ENCODE measurements around the gene PTPRD.

The PTPRD gene

DNA sequence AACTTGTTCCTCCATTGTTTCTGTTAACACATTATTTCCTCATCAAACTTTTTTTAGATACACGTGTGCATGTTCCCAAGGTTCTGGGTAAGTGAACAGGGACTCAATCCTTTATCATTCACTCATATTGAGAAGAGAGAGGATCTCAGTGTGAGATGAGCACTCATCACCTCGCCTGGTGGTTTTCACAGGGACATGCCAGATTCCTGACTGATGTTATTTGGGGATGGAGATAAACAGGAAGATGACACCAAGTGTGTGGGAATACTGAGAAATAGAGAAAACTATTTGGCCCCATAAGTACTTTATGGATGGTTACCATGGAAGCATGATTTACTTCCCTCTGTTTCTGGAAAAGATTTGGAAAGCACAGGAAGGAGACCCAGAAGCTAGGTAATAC lies 2279.9 kb downstream of the PTPRD start:
- in situ Hi-C loops (cut with MboI; ENCODE audit: low sequenced_read_pairs) = no loop called here

DNA sequence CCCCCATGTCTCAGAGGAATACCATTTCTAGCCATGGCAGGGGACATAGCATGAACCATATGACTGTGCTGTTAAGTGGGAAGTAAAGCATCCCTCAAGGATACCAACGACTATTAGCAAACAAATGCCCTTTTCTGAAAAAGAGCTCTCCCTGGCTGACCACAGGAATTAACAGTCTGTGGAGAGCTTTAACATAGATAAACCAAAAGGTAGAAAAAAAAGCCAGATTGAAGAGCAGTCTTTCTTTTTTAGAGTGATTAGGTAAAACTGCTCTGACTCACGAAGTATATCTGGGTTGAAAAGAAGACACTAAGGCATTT lies 2280.5 kb downstream of the PTPRD start:
- in situ Hi-C loops (cut with MboI; ENCODE audit: low sequenced_read_pairs) = no loop called here

DNA sequence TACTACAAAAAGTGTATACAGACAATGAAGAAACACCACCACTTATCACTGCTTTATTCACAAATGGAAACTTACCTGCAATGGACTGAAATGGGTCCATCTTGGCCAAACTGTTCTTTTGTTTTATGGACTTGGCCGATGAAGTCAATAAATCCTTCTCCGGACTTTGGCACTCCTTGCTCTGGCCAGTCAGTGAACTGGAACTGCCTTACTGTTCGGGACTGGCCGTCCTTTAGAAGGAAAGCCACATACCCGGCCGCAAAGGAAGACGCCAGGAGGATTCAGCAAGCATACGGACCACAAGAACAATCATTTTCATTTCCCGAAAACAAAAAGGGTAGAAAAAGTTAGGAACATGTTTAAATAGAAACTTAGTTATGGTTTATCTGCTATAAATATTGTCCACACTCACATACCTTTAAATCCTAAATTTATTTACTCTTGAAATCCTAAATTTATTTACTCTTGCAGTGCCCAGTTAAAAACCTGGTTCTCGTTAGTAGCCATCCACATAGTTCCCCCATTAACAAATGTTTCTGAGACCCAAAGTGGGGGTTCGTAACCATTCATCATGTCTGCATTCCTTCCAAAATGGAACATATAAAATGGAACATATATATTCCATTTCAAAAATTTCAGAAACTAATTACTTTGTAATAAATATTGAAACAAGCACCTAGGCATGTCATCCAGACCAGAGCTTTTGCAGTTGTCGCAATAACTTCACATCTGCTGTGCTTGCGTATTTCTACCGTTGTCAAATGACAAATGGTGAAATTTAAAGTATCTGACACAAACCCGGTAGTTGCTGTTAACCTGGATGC lies 2281.1 kb downstream of the PTPRD start:
- in situ Hi-C loops (cut with MboI; ENCODE audit: low sequenced_read_pairs) = no loop called here

DNA sequence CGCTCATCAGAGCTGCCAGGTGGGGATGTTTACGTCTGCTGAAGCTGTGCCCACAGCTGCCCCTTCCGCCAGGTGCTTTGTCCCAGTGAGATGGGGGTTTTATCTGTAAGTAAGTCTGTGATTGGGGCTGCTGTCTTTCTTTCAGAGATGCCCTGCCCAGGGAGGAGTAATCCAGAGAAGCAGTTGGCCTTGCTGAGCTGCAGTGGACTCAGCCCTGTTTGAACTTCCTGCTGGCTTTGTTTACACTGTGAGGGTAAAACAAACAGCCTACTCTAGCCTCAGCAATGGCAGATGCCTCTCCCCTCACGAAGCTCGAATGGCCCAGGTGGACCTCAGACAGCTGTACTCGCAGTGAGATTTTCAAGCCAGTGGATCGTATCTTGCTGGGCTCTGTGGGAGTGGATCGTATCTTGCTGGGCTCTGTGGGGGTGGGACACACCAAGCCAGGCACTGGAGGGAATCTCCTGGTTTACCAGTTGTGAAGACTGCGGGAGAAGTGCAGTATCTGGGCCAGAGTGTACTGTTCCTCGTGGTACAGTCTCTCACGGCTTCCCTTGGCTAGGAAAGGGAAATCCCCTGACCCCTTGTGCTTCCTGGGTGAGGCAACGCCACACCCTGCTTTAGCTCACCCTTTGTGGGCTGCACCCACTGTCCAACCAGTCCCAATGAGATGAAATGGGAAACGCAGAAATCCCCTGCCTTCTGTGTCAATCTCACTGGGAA lies 2283.1 kb downstream of the PTPRD start:
- in situ Hi-C loops (cut with MboI; ENCODE audit: low sequenced_read_pairs) = no loop called here

DNA sequence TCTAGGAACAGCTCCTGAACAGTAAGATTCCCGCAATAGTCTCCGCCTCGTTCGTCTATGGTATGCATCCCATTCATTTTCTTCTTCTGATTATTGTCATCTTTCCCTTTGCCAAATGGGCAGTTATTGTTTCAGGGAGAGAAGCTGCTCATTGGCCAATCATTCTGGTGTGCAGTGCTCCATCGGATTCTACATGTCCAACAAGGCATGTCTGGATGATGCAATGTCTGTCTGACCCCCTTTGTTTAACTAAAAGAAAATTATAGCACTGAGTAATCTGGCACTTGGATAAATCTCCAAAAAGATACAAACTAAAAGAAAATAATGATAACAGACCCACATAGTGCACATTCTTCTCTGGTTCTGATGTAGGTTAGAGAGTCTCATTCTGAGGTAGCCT lies 2297.6 kb downstream of the PTPRD start:
- in situ Hi-C loops (cut with MboI; ENCODE audit: low sequenced_read_pairs) = no loop called here

DNA sequence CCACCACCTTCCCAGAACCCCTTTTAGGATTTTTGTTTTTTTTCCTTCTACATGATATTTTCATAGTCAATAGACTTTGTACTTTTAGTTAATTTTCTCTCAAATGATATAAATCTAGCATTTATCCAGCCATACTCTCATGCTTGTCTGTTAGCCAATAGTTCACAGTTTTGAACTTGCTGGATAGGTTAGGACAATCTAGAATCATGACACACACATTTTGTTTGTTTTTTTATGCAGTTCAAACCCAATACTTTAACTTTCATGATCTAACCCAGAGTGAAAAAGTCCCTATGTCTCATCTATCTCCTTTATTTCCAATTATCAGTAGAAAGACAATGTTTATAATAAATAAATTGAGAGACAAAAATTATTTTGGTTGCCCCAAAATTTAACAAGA lies 2303.5 kb downstream of the PTPRD start:
- in situ Hi-C loops (cut with MboI; ENCODE audit: low sequenced_read_pairs) = no loop called here

DNA sequence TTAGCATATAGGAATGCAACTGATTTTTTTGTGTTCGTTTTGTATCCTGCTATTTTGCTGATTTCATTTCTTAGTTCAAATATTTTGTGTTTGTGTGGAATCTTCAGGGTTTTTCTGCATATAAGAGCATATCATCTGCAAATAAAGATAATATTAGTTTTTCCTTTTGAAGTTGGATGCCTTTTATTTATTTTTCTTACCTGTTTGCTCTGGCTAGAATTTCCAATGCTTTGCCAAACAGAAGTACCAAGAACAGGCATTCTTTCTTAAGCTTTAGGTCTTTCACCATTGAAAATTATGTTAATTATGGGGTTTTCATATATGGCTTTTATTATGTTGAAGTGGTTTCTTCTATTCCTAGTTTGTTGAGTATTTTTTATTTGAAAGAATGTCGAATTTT lies 2308.1 kb downstream of the PTPRD start:
- in situ Hi-C loops (cut with MboI; ENCODE audit: low sequenced_read_pairs) = no loop called here

DNA sequence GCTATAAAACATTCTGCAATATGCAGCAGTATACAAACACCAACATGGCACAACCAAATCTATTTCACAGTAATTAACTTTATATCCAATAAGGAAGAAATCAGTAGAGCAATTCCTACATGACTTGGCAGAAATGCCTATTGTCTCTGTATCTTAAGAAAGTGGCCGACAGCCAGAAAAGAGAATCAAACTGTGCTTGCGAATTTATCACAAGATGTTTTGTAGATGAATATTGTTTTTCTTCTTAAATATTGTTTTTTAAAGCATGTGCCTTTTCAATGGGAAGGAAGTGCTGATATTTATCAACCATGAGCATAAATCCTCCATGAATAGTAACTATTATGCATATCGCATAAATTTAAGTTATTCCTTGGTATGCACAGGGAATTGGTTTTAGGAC lies 2311.5 kb downstream of the PTPRD start:
- in situ Hi-C loops (cut with MboI; ENCODE audit: low sequenced_read_pairs) = no loop called here

DNA sequence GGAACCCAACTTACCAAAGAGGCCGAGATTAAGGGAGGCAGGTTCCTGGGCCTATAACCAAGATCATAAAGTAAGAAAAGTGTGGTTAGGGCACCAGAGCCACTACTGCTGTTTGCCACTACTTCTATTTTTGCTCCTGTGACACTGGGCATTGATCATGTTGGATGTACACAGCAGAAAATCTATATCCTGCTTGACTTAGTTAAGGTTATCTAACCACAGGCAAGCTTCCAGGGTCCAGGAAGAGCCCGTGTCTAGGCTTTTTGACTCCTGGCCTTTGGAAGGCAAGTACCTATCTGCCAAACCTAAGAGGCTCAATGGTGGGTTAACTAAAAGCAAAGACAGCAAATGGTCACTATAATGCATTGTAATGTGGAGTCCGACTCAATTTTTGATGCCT lies 2315.8 kb downstream of the PTPRD start:
- in situ Hi-C loops (cut with MboI; ENCODE audit: low sequenced_read_pairs) = no loop called here

GRCh38 chr9:8292657-8293056 lies 2320.1 kb downstream of the PTPRD start:
- in situ Hi-C loops (cut with MboI; ENCODE audit: low sequenced_read_pairs) = no loop called here

- in situ Hi-C loops (cut with MboI; ENCODE audit: low sequenced_read_pairs) = no loop called here
Measured at GRCh38 chr9:8289681-8290080, 2323.1 kb downstream of the PTPRD start.

GRCh38 chr9:8287970-8288369 lies 2324.8 kb downstream of the PTPRD start:
- in situ Hi-C loops (cut with MboI; ENCODE audit: low sequenced_read_pairs) = no loop called here

DNA sequence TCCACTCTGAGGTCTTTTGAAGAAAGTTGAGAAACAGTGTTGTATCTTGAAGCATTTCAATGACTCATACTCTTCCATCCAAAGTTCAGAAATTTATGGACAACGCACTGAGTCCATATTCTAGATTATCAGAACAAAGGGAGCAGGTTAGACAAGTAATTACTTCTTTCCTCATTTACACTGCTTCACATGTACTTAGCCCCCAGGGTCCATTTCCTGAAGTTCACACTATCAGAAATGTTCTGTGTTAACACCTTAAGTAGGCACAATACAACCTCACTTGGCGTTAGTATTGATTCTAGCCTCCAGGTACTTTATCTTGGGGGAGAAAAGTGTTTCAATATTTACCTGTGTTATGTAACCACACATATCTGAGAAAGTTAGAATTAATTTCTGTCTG lies 2325.3 kb downstream of the PTPRD start:
- in situ Hi-C loops (cut with MboI; ENCODE audit: low sequenced_read_pairs) = no loop called here

- in situ Hi-C loops (cut with MboI; ENCODE audit: low sequenced_read_pairs) = no loop called here
Measured at GRCh38 chr9:8284884-8285283, 2327.9 kb downstream of the PTPRD start.

DNA sequence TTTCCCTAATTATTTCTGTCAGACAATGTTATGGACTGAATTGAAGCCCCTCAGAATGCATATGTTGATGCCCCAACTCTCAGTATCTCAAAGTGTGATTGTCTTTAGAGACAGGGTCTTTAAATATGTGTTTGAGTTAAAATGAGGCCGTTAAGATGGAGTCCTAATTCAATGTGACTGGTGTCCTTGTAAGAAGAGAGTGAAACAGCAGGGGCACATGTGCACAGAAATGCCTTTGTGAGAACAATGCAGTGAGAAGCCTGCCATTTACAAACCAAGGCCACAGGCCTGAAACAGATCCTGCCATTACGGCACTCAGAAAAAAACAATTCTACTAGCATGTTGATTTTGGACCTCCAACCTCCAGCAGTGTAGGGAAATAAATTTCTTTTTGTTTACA lies 2330.3 kb downstream of the PTPRD start:
- in situ Hi-C loops (cut with MboI; ENCODE audit: low sequenced_read_pairs) = no loop called here

GRCh38 chr9:8280811-8281210 lies 2332.0 kb downstream of the PTPRD start:
- in situ Hi-C loops (cut with MboI; ENCODE audit: low sequenced_read_pairs) = no loop called here

GRCh38 chr9:8278048-8278447 lies 2334.8 kb downstream of the PTPRD start:
- in situ Hi-C loops (cut with MboI; ENCODE audit: low sequenced_read_pairs) = no loop called here

- in situ Hi-C loops (cut with MboI; ENCODE audit: low sequenced_read_pairs) = no loop called here
Measured at GRCh38 chr9:8270235-8270634, 2342.6 kb downstream of the PTPRD start.

DNA sequence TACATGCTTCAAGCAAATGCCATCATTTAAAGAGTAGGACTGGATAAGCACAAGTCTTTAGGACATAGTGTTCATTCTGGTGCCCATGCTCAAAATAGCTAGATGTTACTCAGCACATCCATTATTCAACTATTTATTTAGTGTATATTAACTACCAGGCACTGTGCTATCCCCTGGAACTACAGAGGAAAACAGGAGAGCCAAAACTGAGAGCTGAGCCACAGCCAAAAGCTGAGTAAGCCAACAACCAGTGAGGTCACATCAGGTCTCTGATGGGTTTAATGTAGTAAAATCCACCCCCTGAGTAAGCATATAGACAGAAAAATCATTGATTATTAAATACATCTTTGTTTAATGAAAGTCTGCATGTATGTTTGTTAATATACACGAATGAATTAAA lies 2343.9 kb downstream of the PTPRD start:
- in situ Hi-C loops (cut with MboI; ENCODE audit: low sequenced_read_pairs) = no loop called here

- in situ Hi-C loops (cut with MboI; ENCODE audit: low sequenced_read_pairs) = no loop called here
Measured at GRCh38 chr9:8268216-8268878, 2344.5 kb downstream of the PTPRD start.

DNA sequence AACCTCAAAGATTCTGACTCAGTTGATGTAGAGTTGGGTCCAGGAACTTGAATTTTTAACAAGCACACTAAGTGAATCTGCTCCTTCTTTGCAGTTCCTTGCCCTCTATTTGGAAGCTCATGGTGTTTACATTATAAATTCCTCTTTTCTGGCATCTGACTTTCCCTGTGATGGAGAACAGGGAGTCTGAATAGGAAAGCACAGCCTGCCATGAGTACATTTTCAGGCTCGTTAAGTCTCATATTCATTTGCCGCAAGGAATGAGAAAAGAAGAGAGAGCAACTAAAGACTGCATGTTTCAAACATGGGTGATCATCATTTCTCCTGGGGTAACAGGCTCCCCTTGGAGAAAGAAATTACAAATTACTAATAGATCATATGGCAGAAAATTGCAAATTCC lies 2345.2 kb downstream of the PTPRD start:
- in situ Hi-C loops (cut with MboI; ENCODE audit: low sequenced_read_pairs) = no loop called here

GRCh38 chr9:8266861-8267260 lies 2345.9 kb downstream of the PTPRD start:
- in situ Hi-C loops (cut with MboI; ENCODE audit: low sequenced_read_pairs) = no loop called here

All from HL-60/S4 treated with phorbol 12-myristate 13-acetate at 8.2 ng/mL for 4 days and 3 days (cell line).